DND-41 (cell line): ENCODE data around the gene NSG2.

ENCODE experiments used
- CTCF ChIP-seq: IDR thresholded peaks from 2 replicates; pipeline ENCODE4 v1.5.1; 2012; ENCODE audit warnings: borderline replicate concordance, low read length, moderate library complexity, mild to moderate bottlenecking; ENCODE audit not compliant: poor library complexity, severe bottlenecking; ENCODE audit errors: extremely low read depth
- EZH2 ChIP-seq: IDR thresholded peaks from 3 replicates; pipeline ENCODE4 v1.6.1; 2012; ENCODE audit warnings: borderline replicate concordance, low read depth, mild to moderate bottlenecking, moderate library complexity, low read length, inconsistent platforms; ENCODE audit not compliant: severe bottlenecking

- no peak for TF ChIP-seq EZH2
- TF ChIP-seq CTCF = no peak
These were observed 53.2 kb downstream of the NSG2 start for GRCh38 chr5:174098694-174099093.
